Measurements from ENCODE around the gene IHH.

IHH gene

GRCh38 chr2:219060821-219061791 is at the start of gene IHH:
IHH (minus strand) TSS chr2:219060921; CDS start chr2:219060467, 454 bp downstream.
- DNase-seq, result no peak
- intact Hi-C loops (cut with DNase I), result no loop called here

DNA sequence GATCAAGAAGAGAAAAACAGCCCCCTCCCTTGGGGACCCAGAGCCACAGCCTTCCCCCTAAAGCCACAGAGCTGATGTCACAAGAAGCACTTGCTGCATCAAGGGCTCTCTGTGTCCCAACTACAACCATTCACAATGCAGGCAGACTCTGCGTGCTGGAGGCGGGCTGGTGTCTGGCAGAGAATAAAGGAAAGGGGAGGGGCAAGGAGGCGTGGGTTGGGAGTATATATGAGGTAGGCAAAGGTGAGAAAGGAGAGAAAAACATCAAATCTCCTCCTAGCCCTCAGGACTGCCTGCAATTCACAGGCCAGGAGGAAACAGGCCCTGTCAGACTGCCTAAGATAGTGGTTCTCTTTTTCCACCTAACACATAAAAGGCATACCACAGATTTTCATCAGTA is 48.8 kb upstream of the IHH start:
- DNase-seq, result no peak
- intact Hi-C loops (cut with DNase I), result no loop called here

DNA sequence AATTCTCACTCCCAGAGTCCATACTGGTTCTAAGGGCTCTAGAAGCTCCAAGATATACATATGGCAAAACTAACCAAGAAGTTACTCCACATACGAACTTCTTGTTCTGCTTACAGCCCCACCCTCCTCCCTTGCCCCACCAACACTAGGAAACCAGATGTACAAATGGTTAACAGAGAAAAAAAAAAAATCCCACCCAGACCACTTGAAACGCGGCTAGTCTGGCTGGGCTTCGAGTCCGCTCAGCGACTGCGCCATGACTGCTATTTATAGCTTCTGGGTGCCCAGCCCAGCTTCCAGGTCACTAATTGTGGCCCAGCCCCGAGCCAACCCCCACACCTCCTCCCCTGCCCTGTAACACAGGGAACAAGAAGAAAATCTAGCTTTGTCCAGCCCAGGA is 47.0 kb upstream of the IHH start:
- DNase-seq, result no peak

GRCh38 chr2:219106251-219106650 is 45.5 kb upstream of the IHH start:
- DNase-seq, result no peak
- intact Hi-C loops (cut with DNase I), result loop anchor here (2.0 kb wide), 1 partner anchor 15 kb away; no protein-coding TSS in a partner anchor

More for the DNA sequence above, 47.0 kb upstream of the IHH start:
- intact Hi-C loops (cut with DNase I), result loop anchor here (2.0 kb wide), 1 partner anchor 17 kb away; no protein-coding TSS in a partner anchor

- intact Hi-C loops (cut with DNase I), result no loop called here
- DNase-seq, result no peak
Measured at GRCh38 chr2:219104107-219105035, 43.6 kb upstream of the IHH start.

GRCh38 chr2:219099329-219099728 is 38.6 kb upstream of the IHH start:
- no peak for DNase-seq
- intact Hi-C loops (cut with DNase I), result no loop called here

DNA sequence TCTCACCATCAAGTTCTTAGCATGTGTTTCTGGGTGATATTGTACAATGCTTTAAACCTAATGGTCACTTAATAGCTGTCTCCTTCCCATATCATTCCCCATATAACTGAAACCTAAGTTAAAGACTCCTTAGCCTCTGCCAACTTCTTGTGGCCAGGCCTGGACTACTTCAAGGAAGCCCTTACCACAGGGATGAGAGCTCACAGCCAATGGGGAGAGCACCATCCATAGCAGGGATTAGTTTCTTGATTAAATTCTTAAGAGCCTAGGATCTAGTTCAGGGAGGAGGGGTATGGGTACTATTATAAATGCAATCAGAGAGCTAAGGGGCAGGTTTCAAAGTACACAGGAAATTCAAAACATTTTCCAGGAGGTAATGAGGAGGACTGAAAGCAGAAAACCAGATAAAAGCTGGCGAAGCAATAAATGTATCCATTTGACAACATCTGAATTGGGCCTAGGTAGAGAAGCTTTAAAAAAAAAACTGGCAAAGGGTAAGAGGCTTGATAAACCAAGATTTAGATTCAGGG is 34.8 kb upstream of the IHH start:
- intact Hi-C loops (cut with DNase I), result no loop called here

GRCh38 chr2:219094171-219094570 is 33.5 kb upstream of the IHH start:
- intact Hi-C loops (cut with DNase I), result no loop called here

More for the DNA sequence above, 34.8 kb upstream of the IHH start:
- no peak for DNase-seq

DNA sequence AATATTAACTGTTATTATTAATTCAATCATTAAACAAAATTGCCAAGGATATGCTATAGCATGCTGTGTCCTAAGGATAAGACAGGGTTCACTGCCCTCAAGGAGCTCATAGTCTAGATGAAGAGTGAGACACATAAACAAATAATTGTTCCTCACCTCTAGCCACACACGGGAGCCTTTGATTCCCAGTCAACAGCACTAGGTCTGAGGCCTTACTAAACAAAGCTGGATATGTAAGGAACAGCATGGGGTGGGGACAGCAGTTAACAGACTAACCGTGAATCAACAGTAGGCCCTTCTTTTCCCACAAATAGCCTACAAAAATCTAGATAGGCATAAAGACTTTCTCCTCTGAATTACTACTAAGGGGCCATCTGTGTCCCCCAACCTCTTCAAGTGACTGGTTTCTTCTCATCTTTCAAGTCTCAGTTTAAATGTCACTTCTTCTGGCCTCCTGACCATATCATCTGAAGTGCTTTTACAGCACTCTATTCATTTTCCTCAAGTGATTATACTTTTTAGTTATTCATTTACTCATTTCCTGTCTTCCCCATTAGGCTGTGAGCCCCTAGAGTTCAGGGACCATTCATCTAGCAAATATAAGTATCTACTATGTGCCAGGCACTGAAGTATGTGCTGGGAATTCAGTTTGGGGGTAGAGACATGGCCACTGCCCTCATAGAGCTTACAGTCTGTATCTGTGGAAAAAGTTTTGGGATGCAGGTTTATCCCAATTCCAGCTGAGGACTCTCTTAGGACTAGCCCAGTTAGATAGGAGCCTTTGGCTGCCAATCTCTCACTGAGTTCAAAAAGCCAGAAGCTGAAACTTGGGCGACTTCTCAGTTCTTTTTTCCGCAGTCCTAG is 29.9 kb upstream of the IHH start:
- DNase-seq, result no peak
- intact Hi-C loops (cut with DNase I), result loop anchor here (2.0 kb wide), 1 partner anchor 16 kb away; no protein-coding TSS in a partner anchor

More at GRCh38 chr2:219094171-219094570, 33.5 kb upstream of the IHH start:
- DNase-seq, result no peak

DNA sequence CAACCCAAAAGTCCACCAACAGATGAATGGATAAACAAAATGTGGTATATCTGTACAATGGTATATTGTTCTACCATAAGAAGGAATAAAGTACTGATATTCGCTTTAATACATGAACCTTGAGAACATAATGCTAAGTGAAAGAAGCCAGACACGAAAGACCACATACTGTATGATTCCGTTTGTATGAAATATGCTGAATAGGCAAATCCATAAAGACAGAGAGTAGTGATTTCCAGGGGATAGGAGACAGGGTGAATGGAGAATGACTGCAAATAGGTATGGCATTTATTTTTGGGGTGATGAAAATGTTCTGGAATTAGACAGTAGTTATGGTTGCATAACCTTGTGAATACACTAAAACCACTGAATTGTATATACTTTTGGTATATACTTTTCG is 28.6 kb upstream of the IHH start:
- no peak for DNase-seq
- intact Hi-C loops (cut with DNase I), result no loop called here

DNA sequence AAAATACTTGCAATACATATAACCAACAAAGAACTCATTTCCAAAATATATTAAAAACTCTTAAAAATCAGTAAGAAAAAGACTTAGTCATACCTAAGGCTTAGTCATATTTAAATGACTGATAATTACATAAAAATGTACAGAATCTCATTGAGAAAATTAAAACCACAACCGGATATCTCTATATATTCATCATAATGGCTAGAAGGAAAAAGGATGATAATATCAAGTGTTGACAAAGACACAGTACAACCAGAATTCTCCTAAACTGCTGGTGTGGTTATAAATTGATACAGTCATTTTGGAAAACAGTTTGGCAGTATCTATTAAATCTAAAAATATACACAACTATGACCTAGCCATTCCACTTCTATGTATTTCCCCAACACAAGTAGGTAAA is 27.1 kb upstream of the IHH start:
- no peak for DNase-seq
- intact Hi-C loops (cut with DNase I), result no loop called here

GRCh38 chr2:219087361-219087760 is 26.6 kb upstream of the IHH start:
- intact Hi-C loops (cut with DNase I), result no loop called here
- DNase-seq, result no peak

GRCh38 chr2:219086196-219086595 is 25.5 kb upstream of the IHH start:
- DNase-seq, result no peak
- intact Hi-C loops (cut with DNase I), result no loop called here

DNA sequence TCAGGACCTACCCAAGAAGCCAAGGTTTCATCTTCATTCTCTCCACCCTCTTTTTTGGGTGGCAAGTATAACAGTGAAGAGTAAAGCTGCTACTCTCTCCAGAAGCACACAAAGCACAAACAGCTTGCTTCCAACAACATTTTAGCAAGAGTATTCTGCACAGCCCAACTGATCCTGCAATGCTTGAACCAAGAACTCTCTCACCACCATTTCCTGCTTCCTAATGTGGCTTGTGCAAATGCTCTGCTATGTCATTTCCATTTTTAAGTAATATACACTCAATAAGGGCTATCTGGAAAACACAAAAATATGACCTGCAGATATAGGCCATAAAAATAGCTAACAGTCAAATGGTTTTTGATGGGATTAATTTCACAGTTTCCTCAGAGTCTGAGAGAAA is 24.1 kb upstream of the IHH start:
- no peak for DNase-seq

DNA sequence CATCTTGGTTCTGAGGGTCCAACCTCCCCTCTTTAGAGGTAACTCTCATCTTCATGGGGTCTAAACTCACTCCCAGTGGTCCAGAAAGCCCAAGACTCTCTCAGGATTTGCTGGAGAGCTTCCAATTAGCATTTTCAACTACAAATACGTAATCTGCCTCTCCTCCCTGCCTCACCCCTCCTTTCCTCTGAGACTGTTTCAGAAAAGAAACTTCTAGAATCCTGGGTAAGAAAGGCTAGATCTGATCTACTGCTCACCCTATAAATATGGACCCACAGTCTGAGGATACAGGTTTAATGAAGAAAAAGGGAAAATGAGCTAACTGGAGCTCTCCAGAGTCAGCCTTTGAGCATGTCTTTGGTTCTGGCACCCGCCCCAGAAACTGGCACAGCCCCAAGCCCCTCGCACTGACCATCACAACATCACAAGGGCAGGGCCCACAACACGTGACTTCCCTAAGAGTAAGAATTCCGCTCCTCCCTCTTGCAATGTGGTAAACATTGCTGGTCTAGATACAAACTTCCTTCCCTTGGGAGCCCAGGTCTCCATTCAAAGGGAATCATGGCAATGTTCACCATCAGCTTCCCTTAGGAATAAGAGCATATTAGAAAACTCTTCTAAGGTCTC is 21.7 kb upstream of the IHH start:
- DNase-seq, result no peak
- intact Hi-C loops (cut with DNase I), result no loop called here

More for the DNA sequence above, 24.1 kb upstream of the IHH start:
- intact Hi-C loops (cut with DNase I), result no loop called here

GRCh38 chr2:219081701-219082331 is 21.1 kb upstream of the IHH start:
- DNase-seq, result no peak
- intact Hi-C loops (cut with DNase I), result no loop called here

DNA sequence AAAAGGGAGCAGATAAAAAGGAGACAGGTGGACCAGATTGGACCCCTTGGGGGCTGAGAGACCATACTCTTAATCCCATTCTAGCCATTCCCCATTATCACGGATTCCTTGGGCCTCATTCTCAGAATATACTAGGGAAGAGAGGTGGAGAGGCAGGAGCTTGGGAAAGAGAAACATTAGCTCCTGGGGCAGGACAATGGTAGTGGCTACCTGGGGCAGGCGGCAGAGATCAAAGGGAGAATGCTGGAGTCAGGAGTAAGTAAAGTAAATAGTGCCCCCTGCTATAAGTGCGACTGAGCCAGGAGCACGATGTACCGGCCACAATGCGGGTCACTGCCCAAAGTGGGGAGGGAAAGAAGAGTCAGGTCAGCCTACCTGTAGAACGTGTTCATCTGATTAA is 20.4 kb upstream of the IHH start:
- intact Hi-C loops (cut with DNase I), result no loop called here

GRCh38 chr2:219079417-219079816 is 18.7 kb upstream of the IHH start:
- DNase-seq, result no peak
- intact Hi-C loops (cut with DNase I), result no loop called here

More for the DNA sequence above, 20.4 kb upstream of the IHH start:
- DNase-seq, result no peak

DNA sequence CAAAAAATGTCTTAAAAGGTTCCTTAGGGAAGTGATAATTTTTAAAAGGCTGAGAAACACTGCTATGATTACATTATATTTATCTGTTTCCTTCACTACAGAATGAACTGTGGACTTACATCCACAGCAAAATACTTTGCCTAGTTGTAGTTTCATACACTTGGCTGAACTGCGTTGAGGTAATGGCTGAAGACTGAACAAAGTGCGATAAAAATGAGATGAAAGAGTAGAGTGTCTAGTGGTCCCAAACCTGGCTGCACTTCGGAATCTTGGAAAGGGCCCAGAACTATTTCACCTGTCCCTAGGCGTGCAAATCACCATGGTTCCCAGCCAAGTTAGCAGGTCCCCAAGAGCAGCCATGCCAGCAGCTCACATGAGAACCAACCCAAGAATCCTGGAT is 18.2 kb upstream of the IHH start:
- intact Hi-C loops (cut with DNase I), result no loop called here
- DNase-seq, result no peak
